ENCODE measurements around the gene RNF126.

- no peak for TF ChIP-seq GATA1 (IDR thresholded peaks at IDR 0.05; ENCODE audit: low read depth, low read length)
- no peak for TF ChIP-seq POLR2A (IDR thresholded peaks at IDR 0.05; ENCODE audit: low read length)
These were observed 47.4 kb downstream of the RNF126 start for GRCh38 chr19:615619-616018.
